HepG2 (cell line): ENCODE results near the gene ECHS1. TPM values are rescaled to one million over a fixed set of nuclear protein-coding genes. Genes with fewer than 3 reads are reported as not detected.

Experiments
- ARNT2 ChIP-seq: sonication (generic); formaldehyde crosslinking; IDR thresholded peaks from 2 replicates; pipeline ENCODE4 v1.8.0; 2022; ENCODE audit warnings: mild to moderate bottlenecking, low read depth, missing genetic modification reagents, moderate library complexity
- BRD4 ChIP-seq: sonication (generic); formaldehyde crosslinking; IDR thresholded peaks from 2 replicates; pipeline ENCODE4 v1.4.0; 2020; ENCODE audit warnings: missing genetic modification reagents
- DRAP1 ChIP-seq: IDR thresholded peaks from 2 replicates; pipeline ENCODE4 v1.6.1; 2016; ENCODE audit warnings: missing genetic modification reagents, missing compliant biosample characterization
- LRRFIP1 ChIP-seq: sonication (generic); formaldehyde crosslinking; conservative IDR thresholded peaks from 2 replicates; pipeline ENCODE4 v1.4.0; 2020; ENCODE audit warnings: missing genetic modification reagents
- MYC ChIP-seq: sonication (generic); formaldehyde crosslinking; IDR thresholded peaks from 2 replicates; pipeline ENCODE4 v1.9.0; 2021; ENCODE audit warnings: missing genetic modification reagents, borderline replicate concordance
- NAIF1 ChIP-seq: sonication (generic); formaldehyde crosslinking; IDR thresholded peaks from 2 replicates; pipeline ENCODE4 v1.5.0; 2020; ENCODE audit warnings: mild to moderate bottlenecking, missing genetic modification reagents, borderline replicate concordance
- POGK ChIP-seq: sonication (generic); formaldehyde crosslinking; conservative IDR thresholded peaks from 2 replicates; pipeline ENCODE4 v1.8.0; 2022; ENCODE audit warnings: mild to moderate bottlenecking, moderate library complexity, missing genetic modification reagents
- REPIN1 ChIP-seq: sonication (generic); formaldehyde crosslinking; IDR thresholded peaks from 2 replicates; pipeline ENCODE4 v1.8.0; 2022; ENCODE audit warnings: missing genetic modification reagents, low read depth, mild to moderate bottlenecking, borderline replicate concordance
- SAFB2 ChIP-seq: sonication (generic); formaldehyde crosslinking; IDR thresholded peaks from 2 replicates; pipeline ENCODE4 v1.5.1; 2020; ENCODE audit warnings: missing genetic modification reagents, low read depth, mild to moderate bottlenecking, borderline replicate concordance
- STAT6 ChIP-seq: sonication (generic); formaldehyde crosslinking; IDR thresholded peaks from 2 replicates; pipeline ENCODE4 v1.4.0; 2020; ENCODE audit warnings: missing genetic modification reagents, mild to moderate bottlenecking, borderline replicate concordance
- THAP8 ChIP-seq: sonication (generic); formaldehyde crosslinking; IDR thresholded peaks from 2 replicates; pipeline ENCODE4 v1.5.1; 2020; ENCODE audit warnings: missing genetic modification reagents, mild to moderate bottlenecking, borderline replicate concordance
- TMF1 ChIP-seq: sonication (generic); formaldehyde crosslinking; IDR thresholded peaks from 2 replicates; pipeline ENCODE4 v1.8.1; 2022; ENCODE audit warnings: low read depth, missing genetic modification reagents
- ZGPAT ChIP-seq: IDR thresholded peaks from 2 replicates; pipeline ENCODE4 v1.6.1; 2016; ENCODE audit warnings: mild to moderate bottlenecking
- ZNF292 ChIP-seq: sonication (generic); formaldehyde crosslinking; IDR thresholded peaks from 2 replicates; pipeline ENCODE4 v1.8.1; 2022; ENCODE audit warnings: mild to moderate bottlenecking, low read depth, missing genetic modification reagents, borderline replicate concordance
- ZNF660 ChIP-seq: sonication (generic); formaldehyde crosslinking; IDR thresholded peaks from 2 replicates; pipeline ENCODE4 v1.5.1; 2020; ENCODE audit warnings: mild to moderate bottlenecking, low read depth, missing genetic modification reagents, borderline replicate concordance
- ZNF772 ChIP-seq: sonication (generic); formaldehyde crosslinking; IDR thresholded peaks from 2 replicates; pipeline ENCODE4 v1.5.0; 2020; ENCODE audit warnings: mild to moderate bottlenecking, missing genetic modification reagents
- polyA plus RNA-seq, 8 experiments: library from polyadenylated mRNA; depleted of rRNA in 3 of 8; stranded (reverse) in 7 of 8; unstranded in 1 of 8; fragments of >200 nt; fragmentation: Illumina TruSeq in 4 of 8; extraction: Trizol in 4 of 8; gene quantifications; 2 replicates each; pipeline versions ENCODE4 v1.2.1 to v1.2.3, GENCODE V29; 2011 to 2016; ENCODE audit warnings: low read depth in 4 of 8, missing spikeins in 1 of 8, mixed read lengths in 1 of 8; ENCODE audit not compliant: insufficient read depth in 1 of 8
- total RNA-seq, 5 experiments: library from RNA; depleted of rRNA; stranded (reverse); fragments of >200 nt; fragmentation: Illumina TruSeq; extraction: Trizol; gene quantifications; 2 replicates each; pipeline ENCODE4 v1.2.3, GENCODE V29; 2016; ENCODE audit warnings: low read depth in 1 of 5

Gene ECHS1
- total and polyA plus RNA-seq, 2 of the 13 experiments (the other 11 are each of a cell fraction or from before 2014, with no cell fraction given) = 32.7 to 195 TPM

GRCh38 chr10:133357285-133358161, 15.6 kb downstream of the ECHS1 start, which contains the start of gene FUOM (continued):
- TF ChIP-seq ZNF292 (CRISPR knock-in tag) (0 out of 2 replicates have a peak, but pooled peaks have one; percentile 6), LRRFIP1 (CRISPR knock-in tag) (no peak), DRAP1 (CRISPR knock-in tag) (peak; percentile 43), POGK (0 out of 2 replicates have a peak, but pooled peaks have one; percentile 36), ZGPAT (peak; percentile 62; the same call in 1 of the 2 replicates), BRD4 (CRISPR knock-in tag) (no peak), REPIN1 (CRISPR knock-in tag) (peak; percentile 45), NAIF1 (CRISPR knock-in tag) (no peak), ARNT2 (peak; percentile 61; the same call in 1 of the 2 replicates), ZNF660 (CRISPR knock-in tag) (no peak), TMF1 (CRISPR knock-in tag) (peak; percentile 32; the same call in 1 of the 2 replicates), STAT6 (0 out of 2 replicates have a peak, but pooled peaks have one; percentile 37), THAP8 (no peak), SAFB2 (peak; percentile 55; the same call in 1 of the 2 replicates), MYC (CRISPR knock-in tag) (peak; percentile 76), ZNF772 (0 out of 2 replicates have a peak, but pooled peaks have one; percentile 15)
